Activated naive CD8-positive, alpha-beta T cell treated with anti-CD3 and anti-CD28 coated beads, Interleukin-2, amount 10 ng/mL, durations not matched to agents 7 days and 5 days (primary cell): ENCODE data around the gene PTPRF. TPM values are rescaled to one million over a fixed set of nuclear protein-coding genes. Genes with fewer than 3 reads are reported as not detected.

ENCODE experiments used
- ATAC-seq: fragments of 150-1000 bp; cut with Tn5 transposase; one replicate; pipeline ENCODE4 v1.10.0; 2021; ENCODE audit warnings: low read depth, moderate library complexity
- POLR2A ChIA-PET: fragments of 350-600 bp; sonication (Branson Sonifier 250); formaldehyde crosslinking; loops from one replicate; lab custom pipeline; 2021; ENCODE audit warnings: antibody characterized with exemption; lab: Charles Lee
- DNase-seq: peaks from one replicate; pipeline ENCODE4 v3.0.0; 2021
- H3K27ac Mint-ChIP-seq: one replicate; pipeline ENCODE4 v1.8.0; 2022; ENCODE audit warnings: mild to moderate bottlenecking, mixed read lengths
- H3K27me3 Mint-ChIP-seq: one replicate; pipeline ENCODE4 v1.8.0; 2022; ENCODE audit warnings: mild to moderate bottlenecking, moderate library complexity, mixed read lengths
- H3K36me3 Mint-ChIP-seq: one replicate; pipeline ENCODE4 v1.8.0; 2021; ENCODE audit warnings: mild to moderate bottlenecking, mixed read lengths
- H3K4me1 Mint-ChIP-seq: one replicate; pipeline ENCODE4 v1.8.0; 2021; ENCODE audit warnings: mixed read lengths
- H3K4me3 Mint-ChIP-seq: one replicate; pipeline ENCODE4 v1.8.0; 2022; ENCODE audit warnings: mild to moderate bottlenecking, moderate library complexity, mixed read lengths
- H3K9me3 Mint-ChIP-seq: one replicate; pipeline ENCODE4 v1.8.0; 2021; ENCODE audit warnings: mixed read lengths
- total RNA-seq, 2 experiments: library from RNA; stranded (reverse); gene quantifications; one replicate each; pipeline ENCODE4 v1.2.3, GENCODE V29; 2021

PTPRF gene
- total RNA-seq, 2 experiments from 2014 or later = 1.8 to 2.3 TPM

DNA sequence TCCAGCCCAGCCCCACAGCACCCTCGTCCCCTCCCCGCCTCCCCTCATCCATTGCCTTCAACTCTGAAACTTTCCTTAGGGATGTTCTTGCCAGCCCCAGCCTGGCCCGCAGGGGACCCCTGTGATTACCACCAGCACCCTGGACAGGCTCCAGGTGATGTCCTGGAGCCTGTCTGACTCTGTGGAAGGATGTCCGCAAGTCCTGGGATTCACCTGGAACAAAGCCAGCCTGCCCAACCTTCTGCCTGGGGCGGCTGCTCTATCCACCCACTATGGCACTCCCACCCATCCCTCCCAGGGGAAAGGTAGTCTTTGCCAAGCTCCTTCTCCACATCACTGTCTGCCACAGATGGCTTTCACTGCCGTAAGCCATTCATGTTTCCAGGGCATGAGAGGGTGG is 24.4 kb upstream of the PTPRF start:
- no peak for ATAC-seq
- Mint-ChIP-seq H3K27me3 (peaks cover 2% of the 10 kb centered on the region), H3K4me1 (no peaks in the 10 kb centered on the region), H3K27ac (no peak overlapping the region), H3K9me3 (peaks cover under 1% of the 10 kb centered on the region), H3K36me3 (no peaks in the 10 kb centered on the region), H3K4me3 (no peak overlapping the region)
- no peak for DNase-seq
- POLR2A ChIA-PET = no interaction called here

- POLR2A ChIA-PET = no interaction called here
These were observed 23.1 kb upstream of the PTPRF start for GRCh38 chr1:43507296-43508295.

GRCh38 chr1:43509007-43509739 is 21.5 kb upstream of the PTPRF start:
- no peaks in the 10 kb centered on the region for H3K4me1 Mint-ChIP-seq
- no peak overlapping the region for H3K27ac Mint-ChIP-seq
- H3K9me3 Mint-ChIP-seq = peaks cover 3% of the 10 kb centered on the region
- POLR2A ChIA-PET = no interaction called here
- ATAC-seq (no peak), DNase-seq (no peak)
- peaks cover 4% of the 10 kb centered on the region for H3K27me3 Mint-ChIP-seq
- no peak overlapping the region for H3K4me3 Mint-ChIP-seq
- H3K36me3 Mint-ChIP-seq = no peaks in the 10 kb centered on the region

More at GRCh38 chr1:43507296-43508295, 23.1 kb upstream of the PTPRF start:
- Mint-ChIP-seq H3K4me3 (no peak overlapping the region), H3K36me3 (no peaks in the 10 kb centered on the region), H3K4me1 (no peaks in the 10 kb centered on the region), H3K27ac (no peak overlapping the region), H3K27me3 (peaks cover 2% of the 10 kb centered on the region), H3K9me3 (peaks cover 3% of the 10 kb centered on the region)
- DNase-seq (no peak), ATAC-seq (no peak)

DNA sequence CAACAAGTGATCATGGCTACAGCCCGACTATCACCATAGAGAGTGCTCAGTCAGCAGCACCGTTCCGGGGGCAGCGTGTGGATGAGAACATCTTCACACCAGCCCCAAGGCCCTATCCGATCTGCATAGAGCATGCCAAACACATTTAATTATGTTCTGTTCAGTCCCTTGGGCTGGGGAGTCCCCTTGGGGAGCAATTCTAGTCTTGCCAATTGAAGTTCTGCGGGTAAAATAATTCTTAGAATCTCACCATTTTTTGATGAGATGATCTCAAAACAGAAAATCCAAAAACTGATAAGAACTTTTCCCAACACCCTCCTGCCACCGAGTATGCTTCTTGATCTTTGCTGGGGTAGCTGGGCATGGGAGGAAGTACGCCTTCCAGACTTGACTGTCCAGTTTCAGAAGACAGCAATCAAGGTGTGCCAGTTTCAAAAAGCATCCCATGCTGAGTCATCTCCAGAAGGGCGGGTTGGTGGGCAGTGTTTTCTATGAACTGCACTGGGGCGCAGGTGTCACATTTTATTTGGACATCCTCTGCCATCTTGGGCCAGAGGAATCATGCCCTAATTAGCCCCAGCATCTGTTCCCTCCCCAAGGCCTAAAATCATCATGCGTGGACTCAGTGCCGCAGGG is 20.8 kb upstream of the PTPRF start:
- POLR2A ChIA-PET = no interaction called here
- Mint-ChIP-seq H3K9me3 (peaks cover 3% of the 10 kb centered on the region), H3K4me3 (no peak overlapping the region), H3K27ac (no peak overlapping the region), H3K27me3 (peaks cover 2% of the 10 kb centered on the region), H3K36me3 (no peaks in the 10 kb centered on the region), H3K4me1 (no peaks in the 10 kb centered on the region)
- ATAC-seq (no peak), DNase-seq (no peak)

- H3K4me3 Mint-ChIP-seq = no peak overlapping the region
- H3K27ac Mint-ChIP-seq = no peak overlapping the region
- H3K27me3 Mint-ChIP-seq = peaks cover 3% of the 10 kb centered on the region
- H3K9me3 Mint-ChIP-seq = peaks cover 3% of the 10 kb centered on the region
- ATAC-seq (no peak), DNase-seq (no peak)
- POLR2A ChIA-PET = no interaction called here
- H3K36me3 Mint-ChIP-seq = no peaks in the 10 kb centered on the region
- H3K4me1 Mint-ChIP-seq = no peaks in the 10 kb centered on the region
These were observed 20.1 kb upstream of the PTPRF start for GRCh38 chr1:43510621-43511020.

- ATAC-seq (no peak), DNase-seq (no peak)
- no peak overlapping the region for H3K27ac Mint-ChIP-seq
- POLR2A ChIA-PET = interaction anchor here (0.6 kb wide), 1 partner anchor 83 kb away, joined by 3 read pairs; no protein-coding TSS in a partner anchor
- no peaks in the 10 kb centered on the region for H3K36me3 Mint-ChIP-seq
- no peak overlapping the region for H3K4me3 Mint-ChIP-seq
- H3K4me1 Mint-ChIP-seq = no peaks in the 10 kb centered on the region
- H3K27me3 Mint-ChIP-seq = peaks cover 4% of the 10 kb centered on the region
- H3K9me3 Mint-ChIP-seq = peaks cover 3% of the 10 kb centered on the region
These were observed 19.3 kb upstream of the PTPRF start for GRCh38 chr1:43511394-43511793.

DNA sequence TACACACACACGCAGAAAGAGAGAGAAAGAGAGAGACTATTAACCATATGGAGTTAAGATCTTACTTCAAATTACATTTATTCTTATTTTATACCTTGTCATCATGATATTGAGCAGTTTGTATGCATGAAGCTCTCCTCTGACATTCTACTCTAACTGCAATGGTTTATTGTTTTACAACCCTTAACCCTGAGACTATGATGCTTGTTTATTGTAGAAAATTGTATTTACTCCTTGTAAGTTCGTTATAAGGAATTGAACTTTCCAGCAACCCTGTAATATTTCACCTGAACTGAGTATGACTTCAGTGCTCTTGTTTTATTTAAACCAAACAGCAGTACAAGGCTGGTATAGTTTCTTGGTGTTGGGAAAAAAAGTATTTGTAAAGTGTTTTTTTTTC is 18.6 kb upstream of the PTPRF start:
- no peaks in the 10 kb centered on the region for H3K36me3 Mint-ChIP-seq
- H3K27me3 Mint-ChIP-seq = peaks cover 9% of the 10 kb centered on the region
- no peaks in the 10 kb centered on the region for H3K4me1 Mint-ChIP-seq
- H3K4me3 Mint-ChIP-seq = no peak overlapping the region
- DNase-seq (no peak), ATAC-seq (no peak)
- H3K27ac Mint-ChIP-seq = no peak overlapping the region
- H3K9me3 Mint-ChIP-seq = peaks cover 3% of the 10 kb centered on the region
- POLR2A ChIA-PET = no interaction called here

DNA sequence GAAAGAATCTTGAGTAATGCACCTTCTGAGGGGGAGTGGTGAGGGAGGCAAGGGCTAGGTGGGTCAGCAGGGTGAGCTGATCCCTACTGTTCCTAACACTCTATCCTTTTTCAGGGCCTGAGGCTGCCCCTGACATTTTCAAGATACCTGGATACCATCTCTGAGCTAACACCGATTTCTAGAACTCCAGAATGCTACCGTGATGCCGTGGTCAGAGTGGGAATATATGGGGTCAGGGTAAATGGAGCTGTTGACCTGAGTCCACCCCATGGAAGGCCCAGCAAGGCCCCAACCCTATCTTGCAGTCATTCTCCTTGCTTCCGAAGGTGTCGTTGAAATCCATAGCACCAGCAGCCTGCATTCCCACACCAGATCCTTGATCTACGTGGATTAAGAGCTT is 18.0 kb upstream of the PTPRF start:
- no peak for ATAC-seq
- Mint-ChIP-seq H3K36me3 (no peaks in the 10 kb centered on the region), H3K9me3 (peaks cover 3% of the 10 kb centered on the region), H3K27me3 (peaks cover 12% of the 10 kb centered on the region), H3K27ac (no peak overlapping the region), H3K4me1 (no peaks in the 10 kb centered on the region), H3K4me3 (no peak overlapping the region)
- POLR2A ChIA-PET = no interaction called here
- DNase-seq = no peak

- no peak overlapping the region for H3K27ac Mint-ChIP-seq
- ATAC-seq (no peak), DNase-seq (no peak)
- no peaks in the 10 kb centered on the region for H3K4me1 Mint-ChIP-seq
- no peaks in the 10 kb centered on the region for H3K36me3 Mint-ChIP-seq
- peaks cover 3% of the 10 kb centered on the region for H3K9me3 Mint-ChIP-seq
- POLR2A ChIA-PET = no interaction called here
- H3K4me3 Mint-ChIP-seq = no peak overlapping the region
- H3K27me3 Mint-ChIP-seq = peaks cover 12% of the 10 kb centered on the region
These were observed 17.1 kb upstream of the PTPRF start for GRCh38 chr1:43513471-43514173.

GRCh38 chr1:43518935-43519686 is 11.6 kb upstream of the PTPRF start:
- no peaks in the 10 kb centered on the region for H3K9me3 Mint-ChIP-seq
- no peak for ATAC-seq
- no peak for DNase-seq
- peaks cover 26% of the 10 kb centered on the region for H3K27me3 Mint-ChIP-seq
- H3K4me1 Mint-ChIP-seq = no peaks in the 10 kb centered on the region
- no peak overlapping the region for H3K27ac Mint-ChIP-seq
- no peak overlapping the region for H3K4me3 Mint-ChIP-seq
- H3K36me3 Mint-ChIP-seq = no peaks in the 10 kb centered on the region
- POLR2A ChIA-PET = no interaction called here

DNA sequence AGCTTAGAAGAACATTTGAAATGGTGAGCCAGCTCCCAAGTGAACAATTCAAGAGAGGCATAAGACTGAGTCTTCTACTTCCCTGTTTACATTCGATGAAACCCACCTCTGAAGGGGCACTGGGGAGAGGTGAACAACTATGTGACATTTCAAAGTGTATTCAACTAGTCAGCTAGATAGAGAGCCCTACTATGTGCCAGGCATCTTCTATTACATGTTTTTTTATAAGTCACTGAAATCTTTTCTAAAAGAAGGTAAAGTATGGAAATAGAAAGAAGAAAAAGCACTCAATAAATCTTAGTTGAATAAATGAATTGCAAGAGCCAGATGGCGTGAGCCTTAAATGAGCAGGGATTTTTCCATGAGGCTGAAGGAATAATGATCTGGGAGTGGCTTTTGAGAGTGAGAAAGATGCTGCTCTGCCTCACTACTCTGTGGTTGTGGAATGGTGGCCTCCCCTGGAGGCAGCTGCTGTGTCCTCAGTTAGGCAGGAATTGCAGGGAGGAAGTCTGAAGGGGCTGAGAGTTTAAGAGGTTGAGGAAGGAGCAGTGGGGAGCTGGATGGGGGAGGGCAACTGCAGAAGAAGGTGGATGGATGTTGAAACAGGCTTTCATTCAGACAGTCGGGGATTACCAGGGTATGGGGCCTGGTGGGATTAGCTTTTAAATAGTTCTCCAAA is 10.4 kb upstream of the PTPRF start:
- no peaks in the 10 kb centered on the region for H3K9me3 Mint-ChIP-seq
- no peaks in the 10 kb centered on the region for H3K4me1 Mint-ChIP-seq
- DNase-seq = no peak
- no peak overlapping the region for H3K4me3 Mint-ChIP-seq
- peaks cover 26% of the 10 kb centered on the region for H3K27me3 Mint-ChIP-seq
- H3K36me3 Mint-ChIP-seq = no peaks in the 10 kb centered on the region
- no peak overlapping the region for H3K27ac Mint-ChIP-seq
- POLR2A ChIA-PET = no interaction called here
- no peak for ATAC-seq

DNA sequence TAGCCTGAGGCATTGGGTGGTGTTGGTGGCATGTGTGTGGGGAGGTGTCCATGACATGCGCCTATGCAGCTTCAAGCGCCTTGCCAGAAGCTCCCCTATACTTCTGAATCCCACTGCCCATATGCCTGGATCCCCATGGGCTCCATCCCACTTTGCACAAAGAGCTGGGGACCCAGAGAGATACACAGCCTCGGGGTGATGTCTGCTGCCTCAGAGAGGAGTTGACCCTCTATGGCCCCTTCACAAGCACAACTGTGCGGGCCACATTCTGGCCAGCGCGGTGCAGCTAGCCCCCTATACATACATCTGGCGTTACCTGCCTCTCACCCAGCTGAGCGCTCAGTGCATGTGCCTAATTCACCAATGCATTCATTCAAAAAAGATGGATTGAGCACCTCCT is 9.6 kb upstream of the PTPRF start:
- H3K4me3 Mint-ChIP-seq = no peak overlapping the region

More for the DNA sequence above, 9.6 kb upstream of the PTPRF start:
- H3K27ac Mint-ChIP-seq = no peak overlapping the region
- peaks cover 24% of the 10 kb centered on the region for H3K27me3 Mint-ChIP-seq
- H3K9me3 Mint-ChIP-seq = no peaks in the 10 kb centered on the region
- POLR2A ChIA-PET = no interaction called here
- DNase-seq (no peak), ATAC-seq (no peak)
- H3K36me3 Mint-ChIP-seq = no peaks in the 10 kb centered on the region
- no peaks in the 10 kb centered on the region for H3K4me1 Mint-ChIP-seq
